DOHH2 (cell line): Measurements from ENCODE around the gene BEND3.

Experiments
- H3F3A ChIP-seq: fragments of 200-600 bp; sonication (generic), shearing (Covaris generic); 2 replicates; pipeline ENCODE4 v1.6.0; 2016; ENCODE audit warnings: antibody characterized with exemption, mild to moderate bottlenecking; ENCODE audit not compliant: control insufficient read depth, insufficient read depth
- H3K27ac ChIP-seq: fragments of 200-600 bp; sonication (generic); 2 replicates; pipeline ENCODE4 v1.5.1; 2014; ENCODE audit warnings: low read depth, mild to moderate bottlenecking, low read length, moderate library complexity
- H3K27me3 ChIP-seq: fragments of 200-600 bp; sonication (generic); 2 replicates; pipeline ENCODE4 v1.6.1; 2014; ENCODE audit warnings: mild to moderate bottlenecking, low read length, mixed read lengths; ENCODE audit not compliant: control insufficient read depth
- H3K36me3 ChIP-seq: fragments of 200-600 bp; sonication (generic); 2 replicates; pipeline ENCODE4 v1.6.1; 2014; ENCODE audit warnings: mild to moderate bottlenecking, low read length, moderate library complexity, mixed read lengths; ENCODE audit not compliant: control insufficient read depth
- H3K4me1 ChIP-seq: fragments of 200-600 bp; sonication (generic); 2 replicates; pipeline ENCODE4 v1.6.1; 2014; ENCODE audit warnings: mild to moderate bottlenecking, low read length, mixed read lengths; ENCODE audit not compliant: control insufficient read depth
- H3K4me2 ChIP-seq: fragments of 200-600 bp; sonication (generic); 2 replicates; pipeline ENCODE4 v1.6.0; 2014; ENCODE audit warnings: mild to moderate bottlenecking, low read length, moderate library complexity
- H3K4me3 ChIP-seq: fragments of 200-600 bp; sonication (generic); 2 replicates; pipeline ENCODE4 v1.5.1; 2014; ENCODE audit warnings: mild to moderate bottlenecking, low read length, mixed read lengths
- H3K79me2 ChIP-seq: fragments of 200-600 bp; sonication (generic); 2 replicates; pipeline ENCODE4 v1.6.1; 2014; ENCODE audit warnings: mild to moderate bottlenecking, low read length, mixed read lengths; ENCODE audit not compliant: control insufficient read depth
- H3K9me2 ChIP-seq: fragments of 200-600 bp; sonication (generic); replicated peaks from 2 replicates; pipeline ENCODE4 v1.6.1; 2014; ENCODE audit warnings: mild to moderate bottlenecking, low read length, mixed read lengths; ENCODE audit not compliant: control insufficient read depth
- H3K9me3 ChIP-seq: fragments of 200-600 bp; sonication (generic); 2 replicates; pipeline ENCODE4 v1.6.1; 2014; ENCODE audit warnings: antibody characterized with exemption, low read length, mixed read lengths; ENCODE audit not compliant: control insufficient read depth, insufficient read depth
- H4K20me1 ChIP-seq: fragments of 200-600 bp; sonication (generic); 2 replicates; pipeline ENCODE4 v1.6.0; 2014; ENCODE audit warnings: low read depth, mild to moderate bottlenecking, antibody characterized with exemption, low read length, moderate library complexity; ENCODE audit not compliant: control insufficient read depth, insufficient read depth
- EZH2phosphoT487 ChIP-seq: fragments of 200-600 bp; sonication (generic); IDR thresholded peaks from 2 replicates; pipeline ENCODE4 v1.6.1; 2017; ENCODE audit warnings: borderline replicate concordance, mild to moderate bottlenecking, antibody characterized with exemption, low read length, moderate library complexity, mixed read lengths
- TF ChIP-seq, protein P1 (sequence below): fragments of 200-600 bp; sonication (generic); IDR thresholded peaks from one replicate; pipeline ENCODE4 v1.5.1; 2014; ENCODE audit warnings: antibody characterized with exemption, mild to moderate bottlenecking, low read depth, low read length; ENCODE audit not compliant: poor library complexity, severe bottlenecking

The BEND3 gene

DNA sequence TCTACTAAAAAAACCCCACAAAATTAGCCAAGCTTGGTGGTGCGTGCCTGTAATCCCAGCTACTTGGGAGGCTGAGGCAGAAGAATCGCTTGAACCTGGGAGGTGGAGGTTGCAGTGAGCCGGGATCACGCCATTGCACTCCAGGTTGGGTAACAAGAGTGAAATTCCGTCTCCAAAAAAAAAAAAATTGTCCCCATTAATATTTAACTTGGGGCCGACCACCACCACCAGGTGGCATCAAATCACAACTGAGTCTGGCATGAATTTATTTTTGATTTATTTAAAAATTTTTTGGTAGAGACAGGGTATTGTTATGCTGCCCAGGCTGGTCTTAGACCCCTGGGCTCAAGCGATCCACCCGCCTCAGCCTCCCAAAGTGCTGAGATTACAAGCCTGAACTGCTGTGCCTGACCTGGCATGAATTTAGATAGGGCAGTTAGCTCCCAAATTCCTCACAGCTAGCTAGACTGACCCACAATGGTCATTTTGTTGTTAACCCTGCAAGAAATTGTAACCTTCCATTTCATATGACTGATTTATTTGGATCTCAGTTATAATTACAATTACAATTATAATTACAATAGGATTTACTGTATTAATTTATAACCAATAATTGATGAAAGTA, 17.1 kb upstream of the BEND3 start:
- no peaks in the 10 kb centered on the region for H3K79me2 ChIP-seq
- peaks cover 6% of the 10 kb centered on the region; the same call in 1 of the 2 replicates for H3F3A ChIP-seq
- no peaks in the 10 kb centered on the region for H3K9me2 ChIP-seq
- no peak overlapping the region for H3K4me3 ChIP-seq
- no peak overlapping the region for H3K27ac ChIP-seq
- H3K9me3 ChIP-seq = no peaks in the 10 kb centered on the region
- H3K36me3 ChIP-seq = no peaks in the 10 kb centered on the region
- TF ChIP-seq, protein P1, sequence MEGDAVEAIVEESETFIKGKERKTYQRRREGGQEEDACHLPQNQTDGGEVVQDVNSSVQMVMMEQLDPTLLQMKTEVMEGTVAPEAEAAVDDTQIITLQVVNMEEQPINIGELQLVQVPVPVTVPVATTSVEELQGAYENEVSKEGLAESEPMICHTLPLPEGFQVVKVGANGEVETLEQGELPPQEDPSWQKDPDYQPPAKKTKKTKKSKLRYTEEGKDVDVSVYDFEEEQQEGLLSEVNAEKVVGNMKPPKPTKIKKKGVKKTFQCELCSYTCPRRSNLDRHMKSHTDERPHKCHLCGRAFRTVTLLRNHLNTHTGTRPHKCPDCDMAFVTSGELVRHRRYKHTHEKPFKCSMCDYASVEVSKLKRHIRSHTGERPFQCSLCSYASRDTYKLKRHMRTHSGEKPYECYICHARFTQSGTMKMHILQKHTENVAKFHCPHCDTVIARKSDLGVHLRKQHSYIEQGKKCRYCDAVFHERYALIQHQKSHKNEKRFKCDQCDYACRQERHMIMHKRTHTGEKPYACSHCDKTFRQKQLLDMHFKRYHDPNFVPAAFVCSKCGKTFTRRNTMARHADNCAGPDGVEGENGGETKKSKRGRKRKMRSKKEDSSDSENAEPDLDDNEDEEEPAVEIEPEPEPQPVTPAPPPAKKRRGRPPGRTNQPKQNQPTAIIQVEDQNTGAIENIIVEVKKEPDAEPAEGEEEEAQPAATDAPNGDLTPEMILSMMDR = peak; percentile 51
- no peak for TF ChIP-seq EZH2phosphoT487
- peaks cover 16% of the 10 kb centered on the region for H3K4me1 ChIP-seq
- H3K27me3 ChIP-seq = no peaks in the 10 kb centered on the region
- no peaks in the 10 kb centered on the region for H4K20me1 ChIP-seq
- peak overlapping the region; percentile 34; the same call in 1 of the 2 replicates for H3K4me2 ChIP-seq

DNA sequence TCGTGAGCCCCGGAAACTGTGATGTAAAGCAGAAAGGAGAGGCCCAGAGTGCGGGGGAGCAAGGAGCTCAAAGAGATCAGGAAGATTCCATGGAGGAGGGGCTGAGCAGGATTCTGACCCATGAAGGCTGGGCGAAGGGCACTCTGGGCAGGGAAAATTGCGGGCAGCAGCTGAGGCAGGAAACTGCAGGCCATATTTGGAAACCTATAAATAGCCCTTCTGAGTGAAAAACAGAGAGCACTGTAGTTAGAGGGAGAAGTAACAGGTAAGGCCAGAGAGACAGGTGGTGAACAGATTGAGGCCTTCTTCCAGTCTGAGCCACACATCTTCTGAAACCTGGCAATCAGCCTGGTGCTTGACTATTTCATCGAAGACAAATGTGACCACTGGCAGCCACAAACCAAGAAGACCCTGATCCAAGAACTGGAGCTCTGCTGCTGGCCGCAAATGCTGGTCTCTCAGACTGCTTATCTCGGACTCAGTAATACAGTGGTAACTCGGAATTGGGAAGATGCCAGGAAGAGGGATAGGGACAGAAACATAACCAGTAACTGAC, 14.1 kb upstream of the BEND3 start:
- no peaks in the 10 kb centered on the region for H3K9me3 ChIP-seq
- peaks cover 32% of the 10 kb centered on the region for H3K4me1 ChIP-seq
- TF ChIP-seq EZH2phosphoT487 = no peak
- TF ChIP-seq, protein P1 = no peak
- H4K20me1 ChIP-seq = no peaks in the 10 kb centered on the region
- H3K27ac ChIP-seq = no peak overlapping the region
- H3K79me2 ChIP-seq = no peaks in the 10 kb centered on the region
- H3K27me3 ChIP-seq = no peaks in the 10 kb centered on the region
- peaks cover 13% of the 10 kb centered on the region; the same call in 1 of the 2 replicates for H3F3A ChIP-seq
- no peaks in the 10 kb centered on the region for H3K36me3 ChIP-seq
- H3K4me2 ChIP-seq = peak overlapping the region; percentile 30
- H3K9me2 ChIP-seq = no peaks in the 10 kb centered on the region
- H3K4me3 ChIP-seq = no peak overlapping the region

DNA sequence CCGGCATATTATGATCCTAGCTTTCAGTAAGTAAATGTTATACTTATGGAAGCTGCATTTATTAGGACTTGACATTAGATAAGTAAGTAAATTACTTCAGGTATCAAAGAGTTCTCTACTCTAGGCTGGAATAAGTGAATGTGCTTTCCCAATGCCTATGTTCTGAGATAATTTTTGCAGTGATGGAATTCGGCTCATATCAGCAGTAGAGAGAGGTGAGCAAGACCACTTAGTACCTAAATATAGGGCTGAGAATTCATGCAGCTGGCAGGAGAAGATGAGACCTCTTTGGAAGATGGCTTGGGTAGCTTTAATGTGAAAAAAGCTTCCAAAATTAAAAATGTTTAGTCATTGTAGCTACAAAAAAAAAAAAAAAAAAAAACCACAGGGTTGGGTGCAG, 13.3 kb upstream of the BEND3 start:
- Histone ChIP-seq H3K27me3 (no peaks in the 10 kb centered on the region), H3K36me3 (no peaks in the 10 kb centered on the region), H3K4me1 (peaks cover 41% of the 10 kb centered on the region), H3K27ac (no peak overlapping the region), H3K4me2 (no peak overlapping the region), H3K9me3 (no peaks in the 10 kb centered on the region), H4K20me1 (no peaks in the 10 kb centered on the region), H3K79me2 (no peaks in the 10 kb centered on the region), H3K4me3 (no peak overlapping the region), H3F3A (peaks cover 13% of the 10 kb centered on the region; the same call in 1 of the 2 replicates), H3K9me2 (no peaks in the 10 kb centered on the region)
- no peak for TF ChIP-seq EZH2phosphoT487
- TF ChIP-seq, protein P1 = no peak
